Motor neuron (in vitro differentiated cells): Measurements from ENCODE around the gene PHF23. TPM values are rescaled to one million over a fixed set of nuclear protein-coding genes. Genes with fewer than 3 reads are reported as not detected.

ENCODE experiments used
- ATAC-seq, 8 experiments: fragments of 200-7000 bp; cut with Tn5 transposase; replicated peaks in 6 of 8; 2 replicates each; pipeline ENCODE4 v1.8.0; 2021; ENCODE audit warnings: mild to moderate bottlenecking in 8 of 8, moderate library complexity in 8 of 8
- H3K27ac ChIP-seq, 2 donors: fragments of 250-450 bp; sonication (Bioruptor Pico); 2 replicates each; pipeline ENCODE4 v1.9.0; 2021; ENCODE audit warnings: antibody characterized with exemption in 2 of 2, mild to moderate bottlenecking in 2 of 2, moderate library complexity in 1 of 2
- H3K4me1 ChIP-seq, 2 donors: fragments of 250-450 bp; sonication (Bioruptor Pico); replicated peaks in 1 of 2; 2 replicates each; pipeline ENCODE4 v1.6.1; 2021; ENCODE audit warnings: antibody characterized with exemption in 2 of 2, mild to moderate bottlenecking in 2 of 2, moderate library complexity in 1 of 2
- H3K4me3 ChIP-seq, 5 donors: fragments of 250-450 bp; sonication (Bioruptor Pico); 2 replicates each; pipeline ENCODE4 v1.9.0; 2021; ENCODE audit warnings: antibody characterized with exemption in 5 of 5, mild to moderate bottlenecking in 5 of 5, moderate library complexity in 4 of 5
- WGBS, 10 experiments: fragments of 450-650 bp; shearing (Covaris generic); methylation state at CpG; one replicate each; pipeline ENCODE4 v1.0.0; 2022; 5-methylcytosine and 5-hydroxymethylcytosine counted together
- in situ Hi-C, 9 experiments: fragments of 400-800 bp; cut with MboI; loops; one replicate each; pipeline ENCODE4 v1.15.0; 2021; ENCODE audit warnings: low sequenced_read_pairs in 9 of 9, low pct_unique_long_range_greater_than_20kb in 2 of 9; ENCODE audit not compliant: unreplicated experiment in 9 of 9
- total RNA-seq, 8 experiments: library from RNA; unstranded; fragments of 300-600 nt; gene quantifications; 2 replicates each; pipeline versions ENCODE4 v1.2.3 to v1.2.4, GENCODE V29; 2022

Gene PHF23
- total RNA-seq, 8 experiments from 2014 or later = 25.2 to 63.1 (median 49.4) TPM

GRCh38 chr17:7191069-7191468, 48.2 kb downstream of the PHF23 start:
- Histone ChIP-seq H3K27ac (no peak overlapping the region), H3K4me1 (no peaks in the 10 kb centered on the region), H3K4me3 (no peak overlapping the region)
- 92 to 100% (median 96%) methylated on average over 2 to 5 of the region's 12 CpGs; no CpG with 5 or more reads in 7 of the 10 experiments for WGBS, 10 experiments
- in situ Hi-C loops = no loop called here
- peak in 1 of 8 experiments; percentile 3 for ATAC-seq

GRCh38 chr17:7190276-7190917, 48.9 kb downstream of the PHF23 start:
- H3K27ac ChIP-seq = no peak overlapping the region
- ATAC-seq = peak in 1 of 8 experiments; percentile 7
- no peaks in the 10 kb centered on the region for H3K4me1 ChIP-seq
- in situ Hi-C loops = no loop called here
- H3K4me3 ChIP-seq = no peak overlapping the region
- WGBS, 10 experiments = 60 to 90% (median 90%) methylated on average over 1 to 4 of the region's 14 CpGs; no CpG with 5 or more reads in 7 of the 10 experiments

GRCh38 chr17:7186241-7186640, 53.0 kb downstream of the PHF23 start:
- WGBS, 10 experiments = 50 to 90% (median 63%) methylated on average over 1 to 4 of the region's 7 CpGs; no CpG with 5 or more reads in 1 of the 10 experiments
- ATAC-seq = peak in 3 of 8 experiments; percentile 50 to 82 (median 57)
- Histone ChIP-seq H3K4me1 (no peaks in the 10 kb centered on the region), H3K4me3 (no peak overlapping the region), H3K27ac (no peak overlapping the region)
- in situ Hi-C loops = no loop called here

Other genes starting within 250 kb of the PHF23 start
- 1 to 10 TPM in 2 of 8 experiments, under 1 TPM in 4, not detected in 2; 0.23 to 1.6 (median 0.37) TPM for gene ALOX12, start 243.4 kb downstream of the PHF23 start, total RNA-seq
- gene RNASEK, start 226.8 kb downstream of the PHF23 start, total RNA-seq = 100 to 1,000 TPM; 127 to 314 (median 229) TPM
- gene BCL6B, start 216.4 kb downstream of the PHF23 start, total RNA-seq = 1 to 10 TPM in 1 of 8 experiments, under 1 TPM in 6, not detected in 1; 0.05 to 1.5 (median 0.58) TPM
- gene SLC16A13, start 203.4 kb downstream of the PHF23 start, total RNA-seq = 1 to 10 TPM in 5 of 8 experiments, under 1 TPM in 3; 0.61 to 2.7 (median 1.1) TPM
- 1 to 10 TPM in 2 of 8 experiments, under 1 TPM in 6; 0.17 to 1.9 (median 0.34) TPM for gene SLC16A11, start 195.4 kb downstream of the PHF23 start, total RNA-seq
- under 1 TPM in 3 of 8 experiments, not detected in 5; 0.09 to 0.38 (median 0.36) TPM for gene CLEC10A, start 159.2 kb downstream of the PHF23 start, total RNA-seq
- under 1 TPM in 3 of 8 experiments, not detected in 5; 0.11 to 0.51 (median 0.49) TPM for gene ASGR2, start 124.6 kb downstream of the PHF23 start, total RNA-seq
- 10 to 100 TPM in 4 of 8 experiments, 1 to 10 TPM in 4; 1.4 to 26.7 (median 10.1) TPM for gene ASGR1, start 60.1 kb downstream of the PHF23 start, total RNA-seq
- 10 to 100 TPM in 7 of 8 experiments, 1 to 10 TPM in 1; 5.6 to 91.4 (median 42.6) TPM for gene DLG4, start 19.6 kb downstream of the PHF23 start, total RNA-seq
- 100 to 1,000 TPM in 7 of 8 experiments, 10 to 100 TPM in 1; 77.7 to 513 (median 215) TPM for gene ACADVL, start 19.5 kb downstream of the PHF23 start, total RNA-seq
- 10 to 100 TPM; 31.3 to 63.1 (median 40.6) TPM for gene DVL2, start 4.9 kb downstream of the PHF23 start, total RNA-seq
- gene GABARAP, start 3.0 kb upstream of the PHF23 start, total RNA-seq = 100 to 1,000 TPM; 336 to 734 (median 573) TPM
- gene CTDNEP1, start 12.3 kb upstream of the PHF23 start, total RNA-seq = 10 to 100 TPM; 36.5 to 94.1 (median 56.7) TPM
- gene ELP5, start 12.8 kb upstream of the PHF23 start, total RNA-seq = 10 to 100 TPM; 30.5 to 62.7 (median 51.5) TPM
- gene CLDN7, start 23.0 kb upstream of the PHF23 start, total RNA-seq = 1 to 10 TPM in 4 of 8 experiments, under 1 TPM in 4; 0.32 to 3.7 (median 0.99) TPM
- gene SLC2A4, start 42.3 kb upstream of the PHF23 start, total RNA-seq = 1 to 10 TPM in 1 of 8 experiments, under 1 TPM in 7; 0.20 to 1.4 (median 0.38) TPM
- gene YBX2, start 55.2 kb upstream of the PHF23 start, total RNA-seq = 1 to 10 TPM in 3 of 8 experiments, under 1 TPM in 5; 0.09 to 2.4 (median 0.51) TPM
- gene EIF5A, start 68.2 kb upstream of the PHF23 start, total RNA-seq = 100 to 1,000 TPM; 104 to 785 (median 231) TPM
- gene GPS2, start 75.9 kb upstream of the PHF23 start, total RNA-seq = 10 to 100 TPM; 35.1 to 61.1 (median 52.0) TPM
- 10 to 100 TPM; 11.4 to 44.6 (median 27.1) TPM for gene NEURL4, start 89.9 kb upstream of the PHF23 start, total RNA-seq
- 10 to 100 TPM in 6 of 8 experiments, 1 to 10 TPM in 2; 4.9 to 36.4 (median 11.4) TPM for gene ACAP1, start 97.1 kb upstream of the PHF23 start, total RNA-seq
- 10 to 100 TPM in 1 of 8 experiments, 1 to 10 TPM in 7; 4.0 to 14.5 (median 6.1) TPM for gene KCTD11, start 112.7 kb upstream of the PHF23 start, total RNA-seq
- under 1 TPM in 6 of 8 experiments, not detected in 2; 0.11 to 0.57 (median 0.32) TPM for gene TMEM95, start 115.7 kb upstream of the PHF23 start, total RNA-seq
- 1 to 10 TPM; 1.3 to 8.6 (median 2.4) TPM for gene TNK1, start 141.6 kb upstream of the PHF23 start, total RNA-seq
- 10 to 100 TPM in 4 of 8 experiments, 1 to 10 TPM in 4; 3.8 to 24.8 (median 12.4) TPM for gene PLSCR3, start 155.1 kb upstream of the PHF23 start, total RNA-seq
- 100 to 1,000 TPM in 7 of 8 experiments, 10 to 100 TPM in 1; 50.7 to 141 (median 111) TPM for gene TMEM256, start 164.6 kb upstream of the PHF23 start, total RNA-seq
- gene NLGN2, start 168.4 kb upstream of the PHF23 start, total RNA-seq = 10 to 100 TPM in 7 of 8 experiments, 1 to 10 TPM in 1; 3.7 to 27.8 (median 18.1) TPM
- under 1 TPM in 1 of 8 experiments, not detected in 7; 1.00 TPM for gene SPEM1, start 180.9 kb upstream of the PHF23 start, total RNA-seq
- under 1 TPM in 3 of 8 experiments, not detected in 5; 0.24 to 0.43 (median 0.40) TPM for gene SPEM2, start 186.2 kb upstream of the PHF23 start, total RNA-seq
- 1 to 10 TPM in 1 of 8 experiments, under 1 TPM in 5, not detected in 2; 0.13 to 1.0 (median 0.32) TPM for gene SPEM3, start 189.4 kb upstream of the PHF23 start, total RNA-seq
- gene TMEM102, start 196.0 kb upstream of the PHF23 start, total RNA-seq = 1 to 10 TPM in 6 of 8 experiments, under 1 TPM in 2; 0.33 to 5.4 (median 1.7) TPM
- gene FGF11, start 200.1 kb upstream of the PHF23 start, total RNA-seq = 10 to 100 TPM in 4 of 8 experiments, 1 to 10 TPM in 2, under 1 TPM in 2; 0.61 to 17.4 (median 7.1) TPM
- 10 to 100 TPM in 1 of 8 experiments, 1 to 10 TPM in 7; 2.2 to 13.0 (median 8.0) TPM for gene CHRNB1, start 205.6 kb upstream of the PHF23 start, total RNA-seq
- 10 to 100 TPM in 7 of 8 experiments, 1 to 10 TPM in 1; 9.8 to 36.2 (median 13.4) TPM for gene ZBTB4, start 240.2 kb upstream of the PHF23 start, total RNA-seq
- gene SLC35G6, start 242.0 kb upstream of the PHF23 start, total RNA-seq = 1 to 10 TPM in 4 of 8 experiments, under 1 TPM in 4; 0.49 to 1.9 (median 0.86) TPM
- gene POLR2A, start 244.9 kb upstream of the PHF23 start, total RNA-seq = 100 to 1,000 TPM in 2 of 8 experiments, 10 to 100 TPM in 6; 26.0 to 137 (median 43.8) TPM